ENCODE data around the gene SLC10A1. TPM values are rescaled to one million over a fixed set of nuclear protein-coding genes. Genes with fewer than 3 reads are reported as not detected.

SLC10A1 gene
- polyA plus RNA-seq, 1 donor: 0.13 TPM

DNA sequence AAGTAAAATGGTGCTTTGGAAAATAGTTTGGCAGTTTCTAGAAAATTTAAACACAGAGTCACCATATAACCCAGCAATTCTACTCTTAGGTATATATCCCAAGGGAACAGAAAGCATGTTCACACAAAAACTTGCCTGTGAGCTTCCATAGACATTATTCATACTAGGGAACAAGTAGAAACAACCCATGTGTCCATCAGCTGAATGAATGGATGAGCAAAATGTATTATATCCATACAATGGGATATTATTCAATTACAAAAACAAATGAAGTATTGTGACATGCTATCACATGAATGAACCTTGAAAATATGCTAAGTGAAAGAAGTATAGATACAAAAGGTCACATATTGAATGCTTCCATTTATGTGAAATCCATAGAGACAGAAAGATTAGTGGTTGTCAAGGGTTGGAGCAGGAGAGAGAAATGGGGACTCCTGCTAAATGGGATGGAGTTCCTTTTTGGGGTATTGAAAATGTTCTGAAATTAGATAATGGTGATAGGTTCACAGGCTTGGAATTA, 7.9 kb downstream of the SLC10A1 start:
- H3K4me3 ChIP-seq (ENCODE audit: low read length): no peak overlapping the region
- H3K27me3 ChIP-seq (ENCODE audit: control insufficient read depth, insufficient read depth, low read length): no peaks in the 10 kb centered on the region
- no peaks in the 10 kb centered on the region for H3K4me1 ChIP-seq (ENCODE audit: control insufficient read depth, insufficient read depth, low read length)
- no peak for DNase-seq
- H3K27ac ChIP-seq (ENCODE audit: low read length): no peak overlapping the region
- H3K36me3 ChIP-seq (ENCODE audit: control insufficient read depth, insufficient read depth, low read length): no peaks in the 10 kb centered on the region
- H3K9me3 ChIP-seq (ENCODE audit: control insufficient read depth, low read depth, low read length): no peaks in the 10 kb centered on the region

GRCh38 chr14:69786603-69787002, 10.4 kb downstream of the SLC10A1 start:
- H3K36me3 ChIP-seq (ENCODE audit: control insufficient read depth, insufficient read depth, low read length): no peaks in the 10 kb centered on the region
- H3K4me3 ChIP-seq (ENCODE audit: low read length): no peak overlapping the region
- no peaks in the 10 kb centered on the region for H3K27me3 ChIP-seq (ENCODE audit: control insufficient read depth, insufficient read depth, low read length)
- WGBS (ENCODE audit: insufficient coverage, low lambda C conversion rate): no CpG with 5 or more reads among the region's 3 CpGs
- no peak for DNase-seq
- no peaks in the 10 kb centered on the region for H3K4me1 ChIP-seq (ENCODE audit: control insufficient read depth, insufficient read depth, low read length)
- no peaks in the 10 kb centered on the region for H3K9me3 ChIP-seq (ENCODE audit: control insufficient read depth, low read depth, low read length)
- no peak overlapping the region for H3K27ac ChIP-seq (ENCODE audit: low read length)

DNA sequence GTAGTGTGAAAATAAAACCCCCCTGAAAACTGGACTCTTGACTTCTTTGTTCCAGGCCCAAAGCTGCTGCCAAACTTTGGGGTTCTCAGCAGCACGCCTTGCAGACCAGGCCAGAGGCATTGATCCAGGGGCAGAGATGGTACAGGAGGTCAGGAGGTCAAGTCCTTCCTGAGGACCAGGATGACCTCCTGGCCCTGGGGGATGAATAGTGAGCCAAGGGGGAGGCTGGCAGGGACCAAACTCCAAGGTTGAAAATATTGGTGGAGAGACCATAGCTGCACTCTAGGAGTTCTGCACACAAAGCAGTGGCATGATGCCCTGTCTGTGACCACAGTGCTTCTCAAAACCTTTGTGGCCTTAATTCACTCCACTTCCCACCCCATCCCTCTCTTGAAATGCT, 12.1 kb downstream of the SLC10A1 start:
- H3K27ac ChIP-seq (ENCODE audit: low read length): no peak overlapping the region
- peaks cover 6% of the 10 kb centered on the region for H3K36me3 ChIP-seq (ENCODE audit: control insufficient read depth, insufficient read depth, low read length)
- H3K9me3 ChIP-seq (ENCODE audit: control insufficient read depth, low read depth, low read length): no peaks in the 10 kb centered on the region
- no peak overlapping the region for H3K4me3 ChIP-seq (ENCODE audit: low read length)
- no peaks in the 10 kb centered on the region for H3K4me1 ChIP-seq (ENCODE audit: control insufficient read depth, insufficient read depth, low read length)
- H3K27me3 ChIP-seq (ENCODE audit: control insufficient read depth, insufficient read depth, low read length): no peaks in the 10 kb centered on the region
- no CpG with 5 or more reads among the region's 1 CpG for WGBS (ENCODE audit: insufficient coverage, low lambda C conversion rate)
- no peak for DNase-seq

DNA sequence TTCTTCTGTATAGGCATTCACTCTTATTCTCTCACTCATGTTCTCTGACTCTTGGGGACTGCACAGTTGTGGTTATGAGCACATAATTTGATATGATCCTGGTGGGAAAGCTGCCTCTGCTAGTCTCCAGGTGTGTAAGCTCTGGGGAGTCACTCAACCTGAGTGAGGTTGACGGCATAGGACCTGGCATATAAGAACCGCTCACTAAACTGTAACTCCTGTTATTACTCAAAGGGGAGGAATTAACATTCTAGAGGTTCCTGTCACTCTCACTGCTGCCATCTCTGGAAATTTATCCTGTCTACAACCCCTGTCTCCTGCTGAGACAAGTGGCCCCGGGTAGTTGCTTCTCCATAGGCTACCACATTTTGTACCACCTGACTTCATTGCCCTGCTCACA, 16.1 kb downstream of the SLC10A1 start:
- H3K27me3 ChIP-seq (ENCODE audit: control insufficient read depth, insufficient read depth, low read length): no peaks in the 10 kb centered on the region
- H3K27ac ChIP-seq (ENCODE audit: low read length): no peak overlapping the region
- H3K4me1 ChIP-seq (ENCODE audit: control insufficient read depth, insufficient read depth, low read length): no peaks in the 10 kb centered on the region
- DNase-seq: no peak
- peaks cover 32% of the 10 kb centered on the region for H3K36me3 ChIP-seq (ENCODE audit: control insufficient read depth, insufficient read depth, low read length)
- no peaks in the 10 kb centered on the region for H3K9me3 ChIP-seq (ENCODE audit: control insufficient read depth, low read depth, low read length)
- H3K4me3 ChIP-seq (ENCODE audit: low read length): no peak overlapping the region
- WGBS (ENCODE audit: insufficient coverage, low lambda C conversion rate): no CpG with 5 or more reads among the region's 3 CpGs

DNA sequence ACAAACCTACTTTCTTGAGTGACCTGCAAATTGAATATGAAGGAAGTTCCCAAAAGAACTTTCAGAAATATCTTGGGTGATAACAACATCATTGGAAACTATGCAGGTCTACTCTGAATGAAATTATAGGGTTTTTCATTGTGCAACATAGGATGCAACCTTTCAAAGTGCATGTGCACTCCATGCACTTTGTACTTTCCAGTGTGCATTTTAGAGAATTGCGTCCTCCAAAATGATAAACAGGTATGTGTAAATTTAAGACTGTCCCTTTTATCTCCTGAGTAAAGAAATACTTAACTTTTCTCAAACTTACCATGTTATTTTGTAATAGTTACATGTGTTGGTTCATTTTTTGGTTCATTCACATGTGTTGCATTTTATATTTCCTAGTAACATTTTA, 16.9 kb downstream of the SLC10A1 start:
- Histone ChIP-seq H3K9me3 (ENCODE audit: control insufficient read depth, low read depth, low read length) (no peaks in the 10 kb centered on the region), H3K36me3 (ENCODE audit: control insufficient read depth, insufficient read depth, low read length) (peaks cover 39% of the 10 kb centered on the region), H3K4me1 (ENCODE audit: control insufficient read depth, insufficient read depth, low read length) (no peaks in the 10 kb centered on the region), H3K27me3 (ENCODE audit: control insufficient read depth, insufficient read depth, low read length) (no peaks in the 10 kb centered on the region), H3K27ac (ENCODE audit: low read length) (no peak overlapping the region), H3K4me3 (ENCODE audit: low read length) (no peak overlapping the region)
- no peak for DNase-seq
- WGBS (ENCODE audit: insufficient coverage, low lambda C conversion rate): 83% methylated on average over 1 of the region's 1 CpG

DNA sequence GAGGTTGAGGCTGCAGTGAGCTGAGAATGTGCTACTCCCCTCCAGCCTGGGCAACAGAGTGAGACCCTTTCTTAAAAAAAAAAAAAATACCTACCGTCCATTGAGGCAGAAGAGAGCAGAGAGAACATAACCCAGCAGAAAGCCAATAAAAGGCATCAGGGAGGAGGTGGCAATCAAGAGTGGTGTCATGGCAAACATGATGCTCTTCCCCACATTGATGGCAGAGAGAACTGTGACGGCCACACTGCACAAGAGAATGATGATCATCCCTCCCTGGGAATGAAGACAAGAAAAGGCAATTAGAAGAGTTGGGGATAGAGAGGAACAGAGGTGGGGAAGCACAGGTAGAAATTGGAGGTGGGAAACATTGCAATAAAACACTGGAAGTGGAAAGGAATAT, 18.0 kb downstream of the SLC10A1 start:
- H3K36me3 ChIP-seq (ENCODE audit: control insufficient read depth, insufficient read depth, low read length): peaks cover 46% of the 10 kb centered on the region
- no CpG with 5 or more reads among the region's 2 CpGs for WGBS (ENCODE audit: insufficient coverage, low lambda C conversion rate)

DNA sequence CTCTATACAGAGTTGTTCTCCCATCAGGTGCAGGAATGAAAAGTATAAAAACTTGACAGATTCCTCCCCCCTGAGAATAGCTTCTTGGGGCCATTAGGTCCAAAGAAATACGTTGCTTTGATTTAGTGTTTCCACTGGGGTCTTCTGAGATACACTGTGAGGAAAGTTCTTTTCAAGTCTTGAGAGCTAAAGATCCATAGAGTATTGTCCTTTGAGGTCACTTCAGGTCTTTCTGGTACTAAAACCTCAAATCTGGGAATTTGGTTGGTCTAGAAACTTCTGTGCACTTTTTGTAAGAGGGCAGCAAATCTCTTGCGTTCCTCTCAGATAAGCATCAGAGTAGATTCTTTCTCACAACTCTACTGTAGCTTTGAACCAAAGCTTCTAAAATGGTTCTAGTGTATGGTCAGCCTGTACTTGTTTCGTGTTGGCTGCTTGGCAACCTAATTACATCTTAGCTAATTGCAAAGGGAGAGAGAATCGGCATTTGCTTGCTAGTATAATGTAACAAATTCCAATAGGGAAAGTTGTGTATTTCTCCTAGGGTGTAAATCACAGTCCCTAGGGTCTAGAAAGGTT, 20.1 kb downstream of the SLC10A1 start:
- Histone ChIP-seq H3K4me3 (ENCODE audit: low read length) (no peak overlapping the region), H3K27ac (ENCODE audit: low read length) (no peak overlapping the region), H3K27me3 (ENCODE audit: control insufficient read depth, insufficient read depth, low read length) (no peaks in the 10 kb centered on the region), H3K9me3 (ENCODE audit: control insufficient read depth, low read depth, low read length) (no peaks in the 10 kb centered on the region), H3K4me1 (ENCODE audit: control insufficient read depth, insufficient read depth, low read length) (no peaks in the 10 kb centered on the region), H3K36me3 (ENCODE audit: control insufficient read depth, insufficient read depth, low read length) (peaks cover 65% of the 10 kb centered on the region)
- no peak for DNase-seq
- 100% methylated on average over 1 of the region's 4 CpGs for WGBS (ENCODE audit: insufficient coverage, low lambda C conversion rate)

More for the DNA sequence above, 18.0 kb downstream of the SLC10A1 start:
- Histone ChIP-seq H3K27ac (ENCODE audit: low read length) (no peak overlapping the region), H3K4me3 (ENCODE audit: low read length) (no peak overlapping the region), H3K9me3 (ENCODE audit: control insufficient read depth, low read depth, low read length) (no peaks in the 10 kb centered on the region), H3K27me3 (ENCODE audit: control insufficient read depth, insufficient read depth, low read length) (no peaks in the 10 kb centered on the region), H3K4me1 (ENCODE audit: control insufficient read depth, insufficient read depth, low read length) (no peaks in the 10 kb centered on the region)
- no peak for DNase-seq

GRCh38 chr14:69775012-69775411, 22.0 kb downstream of the SLC10A1 start:
- WGBS (ENCODE audit: insufficient coverage, low lambda C conversion rate): 95% methylated on average over 3 of the region's 3 CpGs
- Histone ChIP-seq H3K27me3 (ENCODE audit: control insufficient read depth, insufficient read depth, low read length) (no peaks in the 10 kb centered on the region), H3K4me1 (ENCODE audit: control insufficient read depth, insufficient read depth, low read length) (peaks cover 3% of the 10 kb centered on the region), H3K27ac (ENCODE audit: low read length) (no peak overlapping the region), H3K36me3 (ENCODE audit: control insufficient read depth, insufficient read depth, low read length) (peaks cover 76% of the 10 kb centered on the region), H3K9me3 (ENCODE audit: control insufficient read depth, low read depth, low read length) (no peaks in the 10 kb centered on the region), H3K4me3 (ENCODE audit: low read length) (no peak overlapping the region)
- no peak for DNase-seq

GRCh38 chr14:69773571-69774276, 23.3 kb downstream of the SLC10A1 start:
- Histone ChIP-seq H3K9me3 (ENCODE audit: control insufficient read depth, low read depth, low read length) (no peaks in the 10 kb centered on the region), H3K27ac (ENCODE audit: low read length) (no peak overlapping the region), H3K36me3 (ENCODE audit: control insufficient read depth, insufficient read depth, low read length) (peaks cover 79% of the 10 kb centered on the region), H3K4me1 (ENCODE audit: control insufficient read depth, insufficient read depth, low read length) (peaks cover 9% of the 10 kb centered on the region), H3K4me3 (ENCODE audit: low read length) (no peak overlapping the region), H3K27me3 (ENCODE audit: control insufficient read depth, insufficient read depth, low read length) (no peaks in the 10 kb centered on the region)
- no CpG with 5 or more reads among the region's 7 CpGs for WGBS (ENCODE audit: insufficient coverage, low lambda C conversion rate)
- no peak for DNase-seq

- Histone ChIP-seq H3K36me3 (ENCODE audit: control insufficient read depth, insufficient read depth, low read length) (peaks cover 78% of the 10 kb centered on the region), H3K4me1 (ENCODE audit: control insufficient read depth, insufficient read depth, low read length) (peaks cover 12% of the 10 kb centered on the region)
These were observed 24.7 kb downstream of the SLC10A1 start for GRCh38 chr14:69772082-69773017.

More at GRCh38 chr14:69772082-69773017, 24.7 kb downstream of the SLC10A1 start:
- 100% methylated on average over 2 of the region's 11 CpGs for WGBS (ENCODE audit: insufficient coverage, low lambda C conversion rate)
- DNase-seq: no peak
- Histone ChIP-seq H3K27me3 (ENCODE audit: control insufficient read depth, insufficient read depth, low read length) (no peaks in the 10 kb centered on the region), H3K4me3 (ENCODE audit: low read length) (no peak overlapping the region), H3K27ac (ENCODE audit: low read length) (no peak overlapping the region), H3K9me3 (ENCODE audit: control insufficient read depth, low read depth, low read length) (no peaks in the 10 kb centered on the region)

Data from large intestine (tissue), 3 donors.